WTC11 (cell line): ENCODE results near the gene STX2. TPM values are rescaled to one million over a fixed set of nuclear protein-coding genes. Genes with fewer than 3 reads are reported as not detected.
A peak's percentile ranks its signal among the peaks of the same experiment; 100 is the strongest.

Experiments
- ATAC-seq: fragments of 200-7000 bp; cut with Tn5 transposase; 2 replicates; pipeline ENCODE4 v1.10.0; 2021; ENCODE audit warnings: mild to moderate bottlenecking, moderate library complexity
- CTCF ChIA-PET: fragments of 300-600 bp; sonication (Branson Sonifier 250); formaldehyde crosslinking; loops from one replicate; lab custom pipeline; 2021; ENCODE audit warnings: antibody characterized with exemption; lab: Charles Lee
- POLR2A ChIA-PET: fragments of 350-600 bp; sonication (Branson Sonifier 250); formaldehyde crosslinking; loops from one replicate; lab custom pipeline; 2021; ENCODE audit warnings: antibody characterized with exemption; lab: Charles Lee
- DNase-seq: peaks from one replicate; pipeline ENCODE4 v3.0.0; 2021; ENCODE audit warnings: low spot score
- H3K27ac Mint-ChIP-seq: 2 replicates; pipeline ENCODE4 v1.8.0; 2021; ENCODE audit warnings: mixed read lengths
- H3K27me3 Mint-ChIP-seq: 2 replicates; pipeline ENCODE4 v1.8.0; 2021; ENCODE audit warnings: low read depth, mild to moderate bottlenecking, moderate library complexity, mixed read lengths
- H3K36me3 Mint-ChIP-seq: 2 replicates; pipeline ENCODE4 v1.8.0; 2021; ENCODE audit warnings: mixed read lengths
- H3K4me1 Mint-ChIP-seq: 2 replicates; pipeline ENCODE4 v1.8.0; 2022; ENCODE audit warnings: mixed read lengths
- H3K4me3 Mint-ChIP-seq: 2 replicates; pipeline ENCODE4 v1.8.0; 2021; ENCODE audit warnings: mild to moderate bottlenecking, moderate library complexity, mixed read lengths
- H3K9me3 Mint-ChIP-seq: 2 replicates; pipeline ENCODE4 v1.8.0; 2021; ENCODE audit warnings: mixed read lengths
- ATF3 ChIP-seq: sonication (generic); formaldehyde crosslinking; conservative IDR thresholded peaks from 2 replicates; pipeline ENCODE4 v1.8.1; 2022; ENCODE audit warnings: mild to moderate bottlenecking, missing genetic modification reagents
- CDX4 ChIP-seq: fragments of 250-450 bp; sonication (Bioruptor Pico); IDR thresholded peaks from 2 replicates; pipeline ENCODE4 v1.9.0; 2021; ENCODE audit warnings: moderate library complexity, mild to moderate bottlenecking, inconsistent platforms, borderline replicate concordance
- CREB1 ChIP-seq: sonication (generic); formaldehyde crosslinking; IDR thresholded peaks from 2 replicates; pipeline ENCODE4 v1.8.0; 2023; ENCODE audit warnings: mild to moderate bottlenecking, missing genetic modification reagents
- E2F4 ChIP-seq: sonication (generic); formaldehyde crosslinking; IDR thresholded peaks from 2 replicates; pipeline ENCODE4 v1.8.1; 2022; ENCODE audit warnings: low read depth, mild to moderate bottlenecking, moderate library complexity, missing genetic modification reagents, borderline replicate concordance
- ELF4 ChIP-seq: sonication (generic); formaldehyde crosslinking; IDR thresholded peaks from 2 replicates; pipeline ENCODE4 v1.8.1; 2022; ENCODE audit warnings: low read depth, mild to moderate bottlenecking, moderate library complexity, missing genetic modification reagents
- EMX1 ChIP-seq: fragments of 250-450 bp; sonication (Bioruptor Pico); IDR thresholded peaks from 2 replicates; pipeline ENCODE4 v1.8.0; 2021; ENCODE audit warnings: mild to moderate bottlenecking
- ESRRA ChIP-seq: sonication (generic); formaldehyde crosslinking; IDR thresholded peaks from 2 replicates; pipeline ENCODE4 v1.8.1; 2022; ENCODE audit warnings: mild to moderate bottlenecking, missing genetic modification reagents, borderline replicate concordance
- FOXP4 ChIP-seq: sonication (generic); formaldehyde crosslinking; IDR thresholded peaks from 2 replicates; pipeline ENCODE4 v1.8.0; 2022; ENCODE audit warnings: mild to moderate bottlenecking, missing genetic modification reagents
- GABPB1 ChIP-seq: sonication (generic); formaldehyde crosslinking; IDR thresholded peaks from 2 replicates; pipeline ENCODE4 v1.8.1; 2023; ENCODE audit warnings: mild to moderate bottlenecking, missing genetic modification reagents
- IRF1 ChIP-seq: sonication (generic); formaldehyde crosslinking; IDR thresholded peaks from 2 replicates; pipeline ENCODE4 v1.8.0; 2023; ENCODE audit warnings: missing genetic modification reagents
- JAZF1 ChIP-seq: fragments of 250-450 bp; sonication (Bioruptor Pico); IDR thresholded peaks from 2 replicates; pipeline ENCODE4 v1.9.0; 2021; ENCODE audit warnings: moderate library complexity, mild to moderate bottlenecking, inconsistent platforms
- NR1H2 ChIP-seq: sonication (generic); formaldehyde crosslinking; IDR thresholded peaks from 2 replicates; pipeline ENCODE4 v1.9.0; 2021; ENCODE audit warnings: mild to moderate bottlenecking, moderate library complexity, missing genetic modification reagents
- NR2C2 ChIP-seq: sonication (generic); formaldehyde crosslinking; IDR thresholded peaks from 2 replicates; pipeline ENCODE4 v1.8.0; 2022; ENCODE audit warnings: mild to moderate bottlenecking, missing genetic modification reagents
- NR3C1 ChIP-seq: sonication (generic); formaldehyde crosslinking; conservative IDR thresholded peaks from 2 replicates; pipeline ENCODE4 v1.8.1; 2023; ENCODE audit warnings: low read depth, mild to moderate bottlenecking, missing genetic modification reagents
- PRDM15 ChIP-seq: sonication (generic); formaldehyde crosslinking; IDR thresholded peaks from 2 replicates; pipeline ENCODE4 v1.8.0; 2022; ENCODE audit warnings: missing genetic modification reagents
- SMAD4 ChIP-seq: sonication (generic); formaldehyde crosslinking; IDR thresholded peaks from 2 replicates; pipeline ENCODE4 v1.8.0; 2022; ENCODE audit warnings: mild to moderate bottlenecking, missing genetic modification reagents
- TCF7 ChIP-seq: sonication (generic); formaldehyde crosslinking; IDR thresholded peaks from 2 replicates; pipeline ENCODE4 v1.8.0; 2022; ENCODE audit warnings: mild to moderate bottlenecking, low read depth, missing genetic modification reagents, moderate library complexity
- TEAD1 ChIP-seq: sonication (generic); formaldehyde crosslinking; IDR thresholded peaks from 2 replicates; pipeline ENCODE4 v1.8.0; 2022; ENCODE audit warnings: mild to moderate bottlenecking, missing genetic modification reagents
- TEAD4 ChIP-seq: sonication (generic); formaldehyde crosslinking; IDR thresholded peaks from 2 replicates; pipeline ENCODE4 v1.8.0; 2022; ENCODE audit warnings: mild to moderate bottlenecking, missing genetic modification reagents
- TP53 ChIP-seq: sonication (generic); formaldehyde crosslinking; IDR thresholded peaks from 2 replicates; pipeline ENCODE4 v1.8.1; 2023; ENCODE audit warnings: mild to moderate bottlenecking, missing genetic modification reagents
- ZNF219 ChIP-seq: sonication (generic); formaldehyde crosslinking; IDR thresholded peaks from 2 replicates; pipeline ENCODE4 v1.8.0; 2023; ENCODE audit warnings: missing genetic modification reagents, mild to moderate bottlenecking, borderline replicate concordance
- ZNF396 ChIP-seq: fragments of 250-450 bp; sonication (Bioruptor Pico); IDR thresholded peaks from 2 replicates; pipeline ENCODE4 v1.8.0; 2021; ENCODE audit warnings: mild to moderate bottlenecking, moderate library complexity, borderline replicate concordance
- ZNF416 ChIP-seq: fragments of 250-450 bp; sonication (Bioruptor Pico); IDR thresholded peaks from 2 replicates; pipeline ENCODE4 v1.9.0; 2021; ENCODE audit warnings: mild to moderate bottlenecking, inconsistent platforms
- ZNF423 ChIP-seq: fragments of 250-450 bp; sonication (Bioruptor Pico); IDR thresholded peaks from 2 replicates; pipeline ENCODE4 v2.1.2; 2022; ENCODE audit warnings: mild to moderate bottlenecking, moderate library complexity
- ZSCAN18 ChIP-seq: fragments of 250-450 bp; sonication (Bioruptor Pico); IDR thresholded peaks from 2 replicates; pipeline ENCODE4 v2.1.2; 2022; ENCODE audit warnings: mild to moderate bottlenecking, moderate library complexity
- total RNA-seq: library from RNA; stranded (reverse); gene quantifications from 3 replicates; pipeline ENCODE4 v1.2.3, GENCODE V29; 2021

The STX2 gene
- total RNA-seq, 1 experiment from 2014 or later: 22.7 TPM

- DNase-seq (no peak), ATAC-seq (no peak)
- no peaks in the 10 kb centered on the region for H3K27me3 Mint-ChIP-seq
- POLR2A ChIA-PET: no interaction called here
- peaks cover 42% of the 10 kb centered on the region for H3K4me1 Mint-ChIP-seq
- H3K27ac Mint-ChIP-seq: no peak overlapping the region
- H3K36me3 Mint-ChIP-seq: peaks cover 24% of the 10 kb centered on the region
- CTCF ChIA-PET: interaction anchor here (0.8 to 6.2 kb wide), 3 partner anchors 11 to 43 kb away, joined by 4 to 36 read pairs (median 4); no protein-coding TSS in a partner anchor
- H3K4me3 Mint-ChIP-seq: no peak overlapping the region
- TF ChIP-seq ZSCAN18 (CRISPR knock-in tag): no peak
- no peak for TF ChIP-seq E2F4 (CRISPR knock-in tag)
- TF ChIP-seq TEAD4 (CRISPR knock-in tag): no peak
- no peak for TF ChIP-seq ZNF219 (CRISPR knock-in tag)
- TF ChIP-seq TCF7 (CRISPR knock-in tag): no peak
- no peak for TF ChIP-seq FOXP4 (CRISPR knock-in tag)
- no peak for TF ChIP-seq ELF4
- H3K9me3 Mint-ChIP-seq: no peaks in the 10 kb centered on the region
Measured at GRCh38 chr12:130827432-130827831, 11.6 kb downstream of the STX2 start.

GRCh38 chr12:130826151-130826801 is 12.8 kb downstream of the STX2 start:
- peak overlapping the region; percentile 80 for H3K27ac Mint-ChIP-seq
- H3K27me3 Mint-ChIP-seq: no peaks in the 10 kb centered on the region
- ChIA-PET CTCF (interaction anchor here (0.5 to 6.2 kb wide), 21 partner anchors 8 to 510 kb away, joined by 3 to 36 read pairs (median 4); no protein-coding TSS in a partner anchor), POLR2A (interaction anchor here (0.6 kb wide), 1 partner anchor 54 kb away, joined by 3 read pairs; no protein-coding TSS in a partner anchor)
- DNase-seq: peak; percentile 83
- peaks cover 25% of the 10 kb centered on the region for H3K36me3 Mint-ChIP-seq
- H3K9me3 Mint-ChIP-seq: no peaks in the 10 kb centered on the region
- peak; percentile 88 for ATAC-seq
- H3K4me1 Mint-ChIP-seq: peaks cover 36% of the 10 kb centered on the region
- no peak overlapping the region for H3K4me3 Mint-ChIP-seq
- no peak for TF ChIP-seq NR1H2 (CRISPR knock-in tag)
- peak; percentile 72 for TF ChIP-seq CREB1 (CRISPR knock-in tag)
- TF ChIP-seq ZNF396 (CRISPR knock-in tag): no peak
- no peak for TF ChIP-seq ZNF416 (CRISPR knock-in tag)
- TF ChIP-seq TP53: no peak
- 0 out of 2 replicates have a peak, but pooled peaks have one; percentile 18 for TF ChIP-seq PRDM15 (CRISPR knock-in tag)
- TF ChIP-seq NR3C1 (CRISPR knock-in tag): no peak
- peak; percentile 83; the same call in 1 of the 2 replicates for TF ChIP-seq SMAD4 (CRISPR knock-in tag)
- TF ChIP-seq IRF1 (CRISPR knock-in tag): peak; percentile 85; the same call in 1 of the 2 replicates
- TF ChIP-seq GABPB1 (CRISPR knock-in tag): no peak
- TF ChIP-seq EMX1: no peak
- TF ChIP-seq CDX4: no peak
- TF ChIP-seq ATF3 (CRISPR knock-in tag): no peak
- no peak for TF ChIP-seq NR2C2 (CRISPR knock-in tag)
- peak; percentile 96 for TF ChIP-seq TEAD1
- TF ChIP-seq JAZF1 (CRISPR knock-in tag): no peak
- no peak for TF ChIP-seq ESRRA (CRISPR knock-in tag)
- TF ChIP-seq ZNF423 (CRISPR knock-in tag): no peak
